ENCODE measurements around the gene TRIM46.
A peak's percentile ranks its signal among the peaks of the same experiment; 100 is the strongest.
"Not testable (repeated sequence)": the region's sequence is repeated elsewhere in the genome, so short reads cannot be mapped to it uniquely, and the experiment has no call there.

TRIM46 gene

DNA sequence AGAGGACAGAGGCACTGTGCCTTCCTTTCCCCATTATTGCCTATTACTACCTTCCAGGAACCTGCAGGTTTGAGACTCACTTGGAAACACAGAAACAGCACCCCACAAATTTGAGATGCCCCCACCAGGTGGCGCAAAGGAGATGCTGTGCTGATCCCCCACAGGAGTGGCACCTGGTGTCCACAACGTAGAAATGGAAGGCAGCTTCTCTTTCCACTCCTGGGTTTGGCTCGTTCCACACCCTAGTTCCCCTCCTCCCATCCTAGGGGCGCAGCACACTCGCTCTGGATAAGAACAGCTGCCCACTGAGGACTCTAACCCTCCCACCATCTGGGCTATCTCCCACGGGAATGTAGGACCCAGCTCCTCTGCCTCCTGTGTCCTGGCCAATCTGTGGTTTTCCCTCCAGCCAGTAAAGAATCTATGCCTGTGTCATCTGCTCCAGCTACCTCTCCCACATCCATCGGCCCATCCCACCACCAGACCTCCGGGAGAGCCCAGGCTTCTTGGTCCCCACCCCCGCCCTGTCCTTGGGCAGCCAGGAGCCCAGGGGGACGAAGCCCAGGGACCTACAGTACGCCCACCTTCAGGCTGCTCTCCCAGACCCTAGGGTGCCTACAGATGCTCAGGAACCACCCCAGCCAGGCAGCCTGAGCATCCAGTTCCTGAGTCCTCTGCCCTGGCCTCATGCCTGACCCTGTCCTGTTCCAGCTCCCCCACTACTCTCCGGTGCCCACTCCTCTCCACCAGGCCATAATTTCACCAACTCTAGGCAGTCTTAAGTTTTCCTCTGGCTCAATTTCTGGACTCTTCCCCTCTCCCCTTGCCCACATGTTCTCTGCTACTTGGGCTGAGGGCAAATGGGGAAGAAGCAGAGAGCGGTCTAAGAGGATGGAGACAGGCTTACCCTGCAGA is 33.5 kb downstream of the TRIM46 start:
- peak; percentile 83 for DNase-seq

GRCh38 chr1:155207806-155208540 is 34.3 kb downstream of the TRIM46 start, which contains the start of gene THBS3:
Gene THBS3, minus strand, starts transcription at chr1:155207897. Its CDS starts 21 bp downstream, at chr1:155207876.
- no peak for DNase-seq

DNA sequence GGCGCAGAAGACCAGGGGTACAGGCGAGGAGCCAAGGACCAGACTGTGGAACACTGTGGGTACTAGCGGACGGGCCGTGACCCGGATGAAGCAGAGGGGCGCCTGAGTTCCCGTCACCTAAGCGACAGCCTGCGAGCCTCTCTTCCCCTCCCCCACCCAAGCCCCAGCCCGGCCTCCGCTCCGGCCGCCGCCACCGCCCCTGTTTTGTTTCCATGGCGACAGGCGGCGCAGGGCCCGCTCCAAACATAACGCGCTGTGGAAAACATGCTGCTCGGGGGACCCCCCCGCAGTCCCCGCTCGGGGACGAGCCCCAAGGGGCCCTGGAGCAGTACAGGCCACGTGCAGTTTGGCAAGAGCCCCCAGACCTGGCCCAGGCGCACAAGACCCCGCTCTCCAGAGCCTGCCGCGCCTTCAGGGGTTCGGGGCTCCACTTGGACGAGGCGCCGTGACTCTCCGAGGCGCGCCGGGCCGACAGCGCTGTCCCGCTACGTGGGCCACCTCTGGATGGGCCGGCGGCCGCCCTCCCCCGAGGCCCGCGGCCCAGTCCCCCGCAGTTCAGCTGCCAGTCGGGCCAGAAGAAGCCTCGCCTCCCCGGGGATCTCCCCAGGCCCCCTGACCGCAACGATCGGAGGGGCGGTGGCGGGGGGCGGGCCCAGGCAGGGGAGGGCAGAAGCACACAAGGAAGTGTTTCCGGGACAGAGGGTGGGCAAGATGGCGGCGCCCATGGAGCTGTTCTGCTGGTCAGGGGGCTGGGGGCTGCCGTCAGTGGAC is 35.1 kb downstream of the TRIM46 start, which contains the start of gene MTX1:
Gene MTX1 (plus strand): TSS at position 155 of the 771 bp plus-strand sequence. CDS start 110 bp downstream, at position 265.
- peak; percentile 82 for DNase-seq

- no peak for DNase-seq
Observed at GRCh38 chr1:155209312-155209721, 35.7 kb downstream of the TRIM46 start.

- no peak for DNase-seq
Observed at GRCh38 chr1:155210314-155211104, 36.9 kb downstream of the TRIM46 start.

DNA sequence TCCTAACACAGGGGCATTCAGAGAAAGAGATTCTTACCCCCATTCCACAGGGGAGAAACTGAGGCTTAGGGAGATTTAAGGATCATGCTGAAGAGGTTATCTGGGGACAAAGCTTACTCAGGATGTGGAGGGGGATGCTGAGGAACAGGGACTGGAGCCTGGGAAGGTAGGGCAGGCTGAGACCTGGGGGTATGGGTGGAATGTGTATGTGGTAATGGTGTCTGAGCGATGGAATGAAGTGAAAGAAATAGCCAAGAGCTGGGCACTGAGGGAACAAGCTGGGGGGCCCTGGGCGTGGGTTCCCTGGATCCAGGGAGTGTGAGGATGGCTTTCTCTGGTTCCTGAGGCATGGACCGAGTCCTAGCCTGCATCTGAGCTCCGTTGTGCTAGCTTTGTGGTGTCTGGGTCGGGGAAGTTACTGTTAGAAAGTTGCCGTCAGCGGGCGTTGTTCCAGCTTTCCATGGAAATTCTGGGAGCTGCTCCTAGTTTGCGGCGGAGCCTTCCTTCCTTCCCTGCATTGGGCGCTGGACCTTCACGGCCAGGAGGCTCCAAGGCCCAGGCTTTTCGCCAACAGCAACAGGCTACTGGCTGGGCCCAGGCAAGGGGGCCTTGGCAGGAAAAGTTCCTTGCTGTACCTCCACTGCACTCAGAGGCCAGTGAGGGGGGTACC is 37.9 kb downstream of the TRIM46 start:
- not testable (repeated sequence) for DNase-seq

DNA sequence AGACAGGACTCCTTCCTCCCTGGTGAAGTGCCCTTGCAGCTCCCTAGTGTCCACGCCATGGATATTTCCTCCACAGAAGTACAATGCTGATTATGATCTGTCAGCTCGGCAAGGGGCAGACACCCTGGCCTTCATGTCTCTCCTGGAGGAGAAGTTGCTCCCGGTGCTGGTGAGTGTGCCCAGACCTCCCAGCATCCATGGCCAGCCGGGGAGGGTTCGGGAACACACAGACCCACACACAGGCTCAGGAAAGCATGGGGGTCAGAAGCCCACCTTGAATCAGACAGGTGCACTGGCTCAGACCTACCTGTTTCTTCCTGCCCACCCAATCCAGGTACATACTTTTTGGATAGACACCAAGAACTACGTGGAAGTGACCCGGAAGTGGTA is 38.4 kb downstream of the TRIM46 start:
- not testable (repeated sequence) for DNase-seq

DNA sequence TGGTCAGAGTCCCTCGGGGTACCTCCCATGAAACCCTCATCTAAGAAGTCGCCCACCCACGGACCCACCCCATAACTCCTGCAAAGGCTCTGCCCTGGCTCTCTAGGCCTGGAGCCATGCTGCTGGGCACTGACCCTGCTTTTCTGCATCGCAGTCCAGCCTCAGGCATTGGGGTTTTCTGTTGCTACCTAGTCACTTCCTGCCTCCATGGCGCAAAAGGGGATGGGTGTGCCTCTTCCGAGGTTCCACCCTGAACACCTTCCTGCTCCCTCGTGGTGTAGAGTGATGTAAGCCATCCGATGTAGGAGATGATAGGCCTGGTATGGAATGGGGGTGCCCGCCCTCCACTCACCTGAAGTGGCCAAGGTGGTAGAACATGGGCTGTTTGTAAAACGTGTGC is 41.1 kb downstream of the TRIM46 start:
- not testable (repeated sequence) for DNase-seq

- no peak for DNase-seq
Observed at GRCh38 chr1:155218854-155219591, 45.4 kb downstream of the TRIM46 start.

DNA sequence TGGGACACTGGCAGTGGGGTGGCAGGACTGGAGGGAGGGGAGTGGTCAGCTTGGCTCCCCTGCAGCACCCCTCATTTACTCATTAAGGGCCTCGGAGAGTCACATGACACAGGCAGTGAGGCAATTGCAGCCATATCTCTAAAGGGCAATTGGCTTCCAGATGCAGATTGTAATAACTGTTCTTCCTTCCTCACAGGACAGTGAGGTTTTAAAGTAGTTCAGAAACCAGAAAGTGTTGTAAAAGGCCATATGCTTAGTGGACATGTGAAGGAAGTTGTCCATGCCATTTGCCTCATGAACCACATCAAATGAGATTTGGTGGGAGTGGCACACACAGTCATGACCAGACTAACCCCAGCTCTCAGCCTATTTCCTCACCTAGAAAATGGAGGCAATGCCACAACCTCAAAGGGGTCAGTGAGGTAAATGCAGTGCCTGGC is 46.0 kb downstream of the TRIM46 start:
- DNase-seq = no peak

- DNase-seq = not testable (repeated sequence)
Observed at GRCh38 chr1:155220211-155220965, 46.7 kb downstream of the TRIM46 start.

- DNase-seq = no peak
Observed at GRCh38 chr1:155223047-155223446, 49.4 kb downstream of the TRIM46 start.

DNA sequence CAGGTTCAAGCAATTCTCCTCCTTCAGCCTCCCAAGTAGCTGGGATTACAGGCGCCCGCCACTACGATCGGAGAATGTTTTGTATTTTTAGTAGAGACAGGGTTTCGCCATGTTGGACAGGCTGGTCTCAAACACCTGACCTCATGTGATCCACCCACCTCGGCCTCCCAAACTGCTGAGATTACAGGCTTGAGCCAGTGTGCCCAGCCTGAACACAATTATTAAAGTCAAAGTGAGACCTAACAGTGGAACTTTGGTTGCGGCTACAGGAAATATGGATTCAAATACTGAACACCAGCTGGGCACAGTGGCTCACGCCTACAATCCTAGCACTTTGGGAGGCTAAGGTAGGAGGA is 51.7 kb downstream of the TRIM46 start:
- not testable (repeated sequence) for DNase-seq

- peak; percentile 76 for DNase-seq
Observed at GRCh38 chr1:155226188-155226909, 52.7 kb downstream of the TRIM46 start.

DNA sequence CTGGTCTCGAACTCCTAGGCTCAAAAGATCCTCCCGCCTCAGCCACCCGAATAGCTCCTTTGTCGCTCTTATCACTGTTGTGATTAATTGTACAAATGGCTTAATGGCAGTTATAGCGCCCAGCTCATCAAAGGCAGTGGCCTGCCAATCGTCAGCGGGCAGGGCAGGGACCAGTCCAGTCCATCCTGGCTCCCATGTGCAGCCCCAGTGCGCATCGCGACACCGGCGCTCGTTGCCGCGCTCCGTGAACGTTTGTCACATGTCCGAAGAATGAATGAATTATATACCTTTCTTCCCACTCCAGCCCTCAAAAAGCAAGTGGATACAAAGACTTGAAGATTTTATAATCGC is 53.2 kb downstream of the TRIM46 start:
- DNase-seq = no peak

DNA sequence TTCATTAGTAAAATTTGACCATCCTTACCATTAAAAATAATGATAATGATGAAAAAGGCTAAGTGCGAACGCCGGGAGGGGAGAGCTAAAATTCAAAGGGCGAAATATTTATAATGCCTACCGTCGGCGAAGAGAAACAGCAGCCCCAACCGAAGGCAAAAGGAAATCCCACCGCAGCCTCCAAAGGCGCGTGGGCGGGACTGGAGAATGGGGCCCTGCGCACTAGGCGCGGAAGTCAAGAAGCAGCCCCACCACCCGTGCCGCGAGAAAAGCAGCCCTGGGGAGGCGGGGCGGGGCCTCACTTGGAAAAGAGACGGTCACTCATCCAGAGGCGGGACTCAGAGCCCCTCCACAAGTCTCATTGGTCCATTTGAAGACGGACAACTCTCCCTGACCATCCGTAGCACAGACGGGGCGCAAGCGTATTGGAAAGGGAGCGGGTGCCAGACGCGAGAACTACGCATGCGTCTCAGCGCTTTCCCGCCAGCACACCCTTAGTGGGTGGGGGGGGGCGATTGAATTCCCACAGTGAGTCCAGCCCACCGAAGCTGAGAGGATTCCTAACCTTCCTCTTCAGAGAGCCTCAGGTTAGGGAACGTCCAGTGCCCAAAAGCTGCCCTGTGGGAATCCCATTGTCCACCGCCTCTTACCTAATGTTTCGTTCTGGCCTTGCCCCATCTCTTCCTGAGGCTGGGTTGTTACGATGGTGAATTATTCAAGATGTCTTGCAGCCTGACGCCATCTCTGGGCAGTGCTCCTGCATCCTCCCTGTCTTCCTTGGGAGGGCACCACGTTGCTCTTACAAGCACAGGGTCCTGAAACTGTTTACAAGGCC is 53.8 kb downstream of the TRIM46 start:
- peak; percentile 98 for DNase-seq

DNA sequence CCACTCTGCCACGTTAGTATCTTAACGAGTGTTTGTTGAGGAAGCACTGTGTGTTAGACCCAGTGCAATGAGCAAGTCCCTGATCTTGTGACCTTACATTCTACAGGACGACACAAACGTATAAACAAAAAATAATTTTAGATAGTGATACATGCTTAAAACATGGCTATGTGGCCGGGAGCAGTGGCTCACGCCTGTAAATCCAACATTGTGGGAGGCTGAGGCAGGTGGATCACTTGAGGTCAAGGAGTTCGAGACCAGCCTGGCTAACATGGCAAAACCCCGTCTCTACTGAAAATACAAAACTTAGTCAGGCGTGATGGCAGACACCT is 54.4 kb downstream of the TRIM46 start:
- DNase-seq = no peak

DNA sequence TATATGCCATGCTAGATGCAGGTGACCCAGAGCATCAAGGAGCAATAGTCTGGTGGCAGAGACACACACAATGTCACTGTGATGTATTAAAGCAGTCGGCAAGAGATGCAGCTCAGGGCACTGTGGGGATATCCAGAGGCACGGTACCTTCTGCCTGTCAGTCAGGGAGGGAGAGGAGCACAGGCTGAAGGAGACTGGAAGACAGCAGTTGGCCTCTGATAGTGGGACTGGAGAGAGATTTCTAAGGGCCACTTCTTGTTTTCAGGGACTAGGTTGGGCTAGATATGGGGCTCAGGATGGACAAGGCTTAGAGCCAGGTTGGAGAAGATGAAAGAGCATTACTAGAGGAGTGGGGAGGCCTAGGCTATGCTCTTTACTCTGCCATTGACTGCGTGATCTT is 57.7 kb downstream of the TRIM46 start:
- DNase-seq = not testable (repeated sequence)
